ENCODE measurements around the gene CDH23. TPM values are rescaled to one million over a fixed set of nuclear protein-coding genes. Genes with fewer than 3 reads are reported as not detected.

Gene CDH23
- total and polyA plus RNA-seq, 2 of the 8 experiments (the other 6 are each of a cell fraction or from before 2014, with no cell fraction given), result 1.9 to 4.9 TPM

- Histone ChIP-seq H3K79me1 (ENCODE audit: low read depth, low read length) (no peaks in the 10 kb centered on the region), H2BK20ac (ENCODE audit: low read length) (no peak overlapping the region), H4K8ac (ENCODE audit: extremely low read depth, insufficient read depth, low read length) (0 out of 2 replicates have a peak overlapping the region, but pooled peaks have one; percentile 6), H2BK120ac (replicated peaks; ENCODE audit: low read depth, low read length) (no peak overlapping the region), H4K91ac (replicated peaks; ENCODE audit: insufficient read length, low read length) (no peak overlapping the region), H4K20me1 (replicated peaks in 1 of 2; ENCODE audit: control insufficient read depth in 1 of 2, insufficient read depth in 2 of 2, low read length in 2 of 2) (no peaks in the 10 kb centered on the region), H3K4ac (replicated peaks; ENCODE audit: insufficient read length, low read depth, low read length) (no peak overlapping the region), H3K4me2 (ENCODE audit: insufficient read depth in 1 of 2, low read depth in 2 of 2, low read length in 2 of 2) (no peak overlapping the region), H2BK15ac (ENCODE audit: low read length) (no peak overlapping the region), H3K23ac (ENCODE audit: insufficient read length) (no peak overlapping the region), H4K5ac (ENCODE audit: insufficient read length, low read depth, low read length) (no peak overlapping the region), H3K4me1 (replicated peaks in 1 of 4; ENCODE audit: control insufficient read depth in 3 of 4, insufficient read depth in 4 of 4, low read length in 3 of 4) (peaks cover 0 to 5% (median 2%) of the 10 kb centered on the region in 4 experiments; a peak in 5 of 7 replicates), H2AFZ (ENCODE audit: low read length) (no peak overlapping the region), H3K27ac (ENCODE audit: low read depth, low read length) (no peak overlapping the region), H3K27me3 (replicated peaks in 1 of 4; ENCODE audit: control insufficient read depth in 3 of 4, extremely low read depth in 1 of 4, insufficient read depth in 3 of 4, low read length in 3 of 4) (no peaks in the 10 kb centered on the region), H3K9ac (replicated peaks in 1 of 4; ENCODE audit: extremely low read depth in 1 of 4, low read depth in 3 of 4, low read length in 3 of 4) (no peak overlapping the region), H3K56ac (replicated peaks; ENCODE audit: insufficient read length, low read depth, low read length) (no peak overlapping the region), H2AK5ac (ENCODE audit: low read depth, low read length) (no peak overlapping the region), H3K9me3 (ENCODE audit: insufficient read depth in 2 of 2, low read depth in 1 of 2, low read length in 1 of 2) (no peaks in the 10 kb centered on the region), H3K18ac (ENCODE audit: extremely low read depth, low read length) (no peak overlapping the region), H2BK12ac (ENCODE audit: low read depth, low read length) (no peak overlapping the region), H3K23me2 (ENCODE audit: low read depth, low read length) (no peaks in the 10 kb centered on the region), H3K14ac (ENCODE audit: insufficient read length) (no peak overlapping the region), H3K79me2 (ENCODE audit: control insufficient read depth in 1 of 2, insufficient read depth in 2 of 2, low read length in 2 of 2) (no peaks in the 10 kb centered on the region), H3K4me3 (ENCODE audit: extremely low read depth in 1 of 4, insufficient read depth in 2 of 4, low read depth in 3 of 4, low read length in 4 of 4) (no peak overlapping the region), H2BK5ac (ENCODE audit: low read depth, low read length) (no peak overlapping the region), H3K36me3 (ENCODE audit: control insufficient read depth in 2 of 4, insufficient read depth in 4 of 4, low read length in 3 of 4) (no peaks in the 10 kb centered on the region)
- ChIA-PET CTCF (ENCODE audit: partially characterized antibody) (interaction anchor here (0.6 to 4.9 kb wide), 16 partner anchors 9 to 130 kb away, joined by 3 to 37 read pairs (median 4); no protein-coding TSS in a partner anchor), POLR2A (ENCODE audit: partially characterized antibody) (interaction anchor here (1.4 kb wide), 1 partner anchor 9 kb away, joined by 5 read pairs; no protein-coding TSS in a partner anchor)
- TF ChIP-seq MAX (IDR thresholded peaks at IDR 0.05), result no peak
- TF ChIP-seq FOSL1 (IDR thresholded peaks at IDR 0.05; ENCODE audit: insufficient read depth, low read depth, low read length), result no peak
- TF ChIP-seq TEAD4 (IDR thresholded peaks at IDR 0.05; ENCODE audit: low read depth, low read length), result no peak
- no peak for TF ChIP-seq CHD2 (IDR thresholded peaks at IDR 0.05; ENCODE audit: low read length)
- no peak for TF ChIP-seq YY1 (IDR thresholded peaks at IDR 0.05; ENCODE audit: low read depth, low read length)
- no peak for TF ChIP-seq RXRA (IDR thresholded peaks at IDR 0.05; ENCODE audit: insufficient read depth, low read depth, low read length)
- TF ChIP-seq HDAC6 (IDR thresholded peaks at IDR 0.05; ENCODE audit: low read depth, low read length), result no peak
- 86% methylated on average over 9 of the region's 9 CpGs; no CpG with 5 or more reads in 1 of the 2 experiments for WGBS, 2 experiments (ENCODE audit: extremely low coverage in 1 of 2, insufficient coverage in 1 of 2, insufficient read length in 1 of 2, insufficient replicate concordance in 2 of 2, low coverage in 1 of 2, low lambda C conversion rate in 2 of 2, missing lambda C conversion rate in 1 of 2)
- DNase-seq (ENCODE audit: low read depth in 1 of 2, low spot score in 2 of 2) (no peak), FAIRE-seq (no peak)
Observed at GRCh38 chr10:71440506-71441035, 43.9 kb downstream of the CDH23 start.
